HG03469 (cell line): ENCODE measurements around the gene INS.

ENCODE experiments used
- ATAC-seq: cut with Tn5 transposase; IDR thresholded peaks from one replicate; pipeline ENCODE4 v1.9.1; 2021; ENCODE audit warnings: mild to moderate bottlenecking, moderate library complexity, moderate number of reproducible peaks; ENCODE audit not compliant: unreplicated experiment

Gene INS

GRCh38 chr11:2122222-2122906, 38.6 kb downstream of the INS start:
- no peak for ATAC-seq

GRCh38 chr11:2121227-2122130, 39.5 kb downstream of the INS start:
- no peak for ATAC-seq

- ATAC-seq: no peak
Observed at GRCh38 chr11:2120359-2121100, 40.5 kb downstream of the INS start.

- no peak for ATAC-seq
Observed at GRCh38 chr11:2118677-2119076, 42.3 kb downstream of the INS start.

GRCh38 chr11:2116680-2117079, 44.3 kb downstream of the INS start:
- no peak for ATAC-seq

- no peak for ATAC-seq
Observed at GRCh38 chr11:2115308-2115707, 45.7 kb downstream of the INS start.

GRCh38 chr11:2114430-2115241, 46.4 kb downstream of the INS start:
- ATAC-seq: no peak

- no peak for ATAC-seq
Observed at GRCh38 chr11:2113776-2114175, 47.2 kb downstream of the INS start.

GRCh38 chr11:2110521-2110920, 50.5 kb downstream of the INS start:
- ATAC-seq: no peak
